Measurements from ENCODE around the gene TTC23. TPM values are rescaled to one million over a fixed set of nuclear protein-coding genes. Genes with fewer than 3 reads are reported as not detected.

The TTC23 gene, protein sequence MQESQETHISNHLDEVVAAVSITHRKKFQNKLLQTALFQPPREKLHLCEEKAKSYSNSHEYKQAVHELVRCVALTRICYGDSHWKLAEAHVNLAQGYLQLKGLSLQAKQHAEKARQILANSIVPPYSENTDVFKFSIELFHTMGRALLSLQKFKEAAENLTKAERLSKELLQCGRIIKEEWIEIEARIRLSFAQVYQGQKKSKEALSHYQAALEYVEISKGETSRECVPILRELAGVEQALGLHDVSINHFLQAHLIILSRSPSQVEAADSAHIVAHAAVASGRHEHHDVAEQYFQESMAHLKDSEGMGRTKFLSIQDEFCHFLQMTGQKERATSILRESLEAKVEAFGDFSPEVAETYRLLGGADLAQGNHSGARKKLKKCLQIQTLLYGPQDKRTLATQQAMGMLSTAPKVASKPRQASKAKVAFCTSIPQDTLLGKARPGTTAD
- total RNA-seq, result 43.1 TPM

DNA sequence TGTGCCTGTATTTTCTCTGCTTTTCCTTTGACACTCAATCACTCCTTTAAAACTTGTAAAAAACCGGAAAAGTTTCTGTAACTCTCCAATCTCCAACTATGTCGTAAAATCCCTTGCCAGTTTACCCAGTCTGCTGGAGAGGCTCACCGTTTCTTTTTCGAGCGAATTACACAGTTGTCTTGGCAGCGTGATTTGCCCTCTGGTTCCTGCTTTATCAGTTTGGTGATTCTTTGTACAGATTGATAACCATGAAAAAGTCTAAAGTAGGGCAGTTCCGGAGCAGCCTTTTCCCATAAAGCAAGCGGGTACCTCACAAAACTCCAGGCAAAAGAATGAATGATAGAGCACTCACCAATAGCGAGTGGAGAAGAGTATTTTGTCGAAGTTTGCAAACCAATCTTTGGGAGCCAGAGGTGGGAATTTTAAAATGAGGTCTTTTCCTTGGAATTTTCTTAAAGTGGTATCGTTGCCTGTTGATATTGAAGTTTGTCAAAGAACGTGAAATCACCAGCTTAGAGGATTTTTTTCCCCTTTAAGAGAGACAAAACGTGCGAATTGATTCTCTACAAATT is at the start of gene TTC23:
Gene TTC23, minus strand, starts transcription at position 312 of the 572 bp plus-strand sequence. CDS start 20,869 bp downstream, outside the sequence.
- peak; percentile 94 for DNase-seq

DNA sequence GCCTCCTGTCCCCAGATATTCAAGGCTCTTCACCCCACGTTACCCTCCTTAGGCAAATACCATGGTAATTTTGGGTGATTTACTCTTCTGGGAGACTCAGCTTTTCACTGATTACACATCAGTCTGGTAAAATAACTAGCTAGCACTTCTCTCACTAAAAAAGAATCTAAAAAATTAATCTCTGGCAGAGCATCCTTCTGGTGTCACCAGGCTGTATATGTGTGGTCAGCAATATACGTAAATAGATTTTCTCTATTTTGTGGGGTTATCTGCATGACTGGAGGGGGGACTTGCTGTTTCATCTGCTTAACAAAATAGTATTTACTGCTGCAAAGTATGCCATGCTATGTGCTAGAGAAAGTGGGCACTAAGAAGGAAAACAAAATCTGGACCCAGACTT is 47.0 kb upstream of the TTC23 start:
- no peak for DNase-seq

DNA sequence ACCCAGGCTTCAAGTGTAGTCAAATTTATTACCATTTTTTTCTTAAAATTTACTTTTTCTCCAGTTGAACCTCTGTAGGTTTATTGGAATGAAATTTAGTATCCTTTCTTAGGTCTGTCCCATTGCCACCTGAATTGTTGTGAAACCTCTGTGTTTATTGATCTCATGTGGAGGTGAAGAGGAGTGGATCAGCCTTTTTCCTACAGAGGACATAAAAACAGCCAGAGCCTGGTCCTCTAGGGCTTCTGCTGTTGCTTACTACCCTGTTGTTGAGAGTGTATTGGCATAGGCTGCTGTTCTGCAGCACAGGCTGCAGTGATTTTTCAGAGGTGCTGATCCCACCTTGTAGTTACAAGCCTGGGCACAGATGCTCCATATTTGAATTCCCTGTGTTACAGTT is 46.5 kb upstream of the TTC23 start:
- no peak for DNase-seq

DNA sequence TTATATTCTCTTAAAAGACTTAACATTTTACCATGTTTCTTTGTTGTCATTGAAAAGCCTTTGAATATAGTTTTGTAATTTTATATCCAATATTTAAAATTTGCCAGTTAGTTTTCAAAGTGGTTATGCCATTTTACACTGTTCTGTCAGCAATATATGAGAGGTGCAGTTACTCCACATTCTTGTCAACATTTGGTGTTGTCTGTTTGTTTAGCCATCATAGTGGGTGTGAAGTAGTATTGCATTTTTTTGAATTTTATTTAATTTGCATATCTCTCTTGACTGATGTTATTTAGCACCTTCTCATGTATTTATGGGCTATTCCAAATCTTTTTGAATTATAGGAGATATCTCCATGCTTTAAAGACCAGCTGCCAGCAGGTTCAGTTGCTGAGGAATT is 42.3 kb upstream of the TTC23 start:
- DNase-seq, result no peak

DNA sequence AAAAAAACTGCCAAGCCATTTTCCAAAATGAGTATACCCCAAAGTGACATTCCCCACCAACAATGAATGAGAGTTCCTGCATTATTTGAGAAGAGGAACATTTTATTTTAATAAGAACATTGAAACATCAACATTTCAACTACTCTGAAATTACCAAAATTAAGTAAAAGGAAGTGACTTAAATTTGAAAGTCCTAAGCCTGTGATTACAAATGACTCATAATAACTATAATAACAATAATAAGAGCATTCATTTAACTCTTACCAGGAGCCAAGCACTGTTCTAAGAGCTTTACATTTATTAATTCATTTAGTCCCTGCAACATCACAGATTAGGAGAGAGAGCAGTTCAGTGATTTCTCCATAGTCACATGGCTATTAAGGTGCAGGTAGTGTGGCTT is 34.3 kb upstream of the TTC23 start:
- no peak for DNase-seq

DNA sequence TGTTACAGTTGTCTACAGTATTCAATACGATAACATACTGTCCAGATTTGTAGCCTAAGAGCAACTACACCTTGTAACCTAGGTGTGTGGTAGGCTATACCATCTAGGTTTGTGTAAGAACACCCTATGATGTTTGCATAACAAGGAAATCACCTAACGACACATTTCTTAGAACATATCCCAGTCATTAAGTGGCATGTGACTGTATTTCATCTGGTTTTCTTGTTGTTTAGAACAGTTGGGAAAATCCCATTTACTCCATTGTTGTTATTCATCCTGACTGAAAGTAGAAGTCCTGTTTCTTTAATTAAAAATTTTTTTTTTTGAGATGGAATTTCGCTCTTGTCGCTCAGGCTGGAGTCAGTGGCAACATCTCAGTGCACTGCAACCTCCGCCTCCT is 33.2 kb upstream of the TTC23 start:
- no peak for DNase-seq

DNA sequence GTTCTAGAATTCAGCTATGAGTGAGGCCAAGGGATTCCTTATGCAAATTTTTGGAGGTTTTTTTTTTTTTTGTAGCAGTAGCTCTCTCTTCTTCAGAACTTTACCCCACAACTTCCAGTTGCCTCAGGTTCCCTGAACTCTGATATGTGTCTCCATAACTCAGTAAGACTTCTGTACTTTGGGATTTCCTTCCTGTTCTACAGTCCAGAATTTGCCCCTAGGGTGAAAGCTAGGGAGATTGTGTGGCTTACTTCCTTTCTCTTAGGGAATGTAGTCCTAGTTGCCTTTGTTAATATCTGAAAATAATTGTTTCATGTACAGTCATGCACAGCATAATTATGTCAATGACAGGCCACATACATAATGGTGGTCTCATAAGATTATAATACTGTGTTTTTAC is 32.7 kb upstream of the TTC23 start:
- DNase-seq, result no peak

DNA sequence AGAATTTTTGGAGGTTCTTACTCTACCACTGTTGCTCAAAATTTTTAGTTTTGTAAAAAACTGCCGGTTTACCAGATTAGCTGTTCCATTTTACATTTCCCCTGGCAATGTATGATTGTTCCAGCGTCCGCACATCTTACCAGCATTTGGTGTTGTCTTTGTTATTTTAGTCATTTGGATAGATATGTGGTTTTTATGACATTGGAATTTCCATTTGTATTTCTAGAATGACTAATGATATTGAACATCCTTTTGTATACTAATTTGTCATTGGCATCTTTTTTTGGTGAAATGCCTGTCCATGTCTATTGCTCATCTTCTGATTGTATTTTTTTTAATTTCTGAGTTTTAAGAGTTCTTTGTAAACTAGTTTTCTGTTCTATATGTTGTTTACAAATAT is 30.4 kb upstream of the TTC23 start:
- no peak for DNase-seq

DNA sequence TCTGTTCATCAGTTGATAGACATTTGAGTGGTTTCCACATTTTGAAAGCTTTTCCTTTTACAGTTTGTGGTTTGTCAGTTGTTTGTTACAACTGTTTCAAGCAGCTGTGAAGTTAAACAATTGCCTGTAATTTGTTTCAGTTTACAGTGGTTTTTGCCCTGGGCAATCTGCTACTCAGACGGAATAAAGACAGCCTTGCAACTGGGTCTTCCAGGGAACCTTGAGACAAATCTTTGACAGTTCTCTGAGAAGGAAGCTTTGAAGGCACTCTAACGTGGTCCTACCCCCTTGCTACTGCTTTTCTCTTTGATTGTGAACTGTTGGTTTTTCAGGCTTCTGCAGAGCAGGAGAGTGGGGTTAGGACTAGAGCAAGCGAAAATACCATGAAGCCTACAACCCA is 29.9 kb upstream of the TTC23 start:
- DNase-seq, result no peak

DNA sequence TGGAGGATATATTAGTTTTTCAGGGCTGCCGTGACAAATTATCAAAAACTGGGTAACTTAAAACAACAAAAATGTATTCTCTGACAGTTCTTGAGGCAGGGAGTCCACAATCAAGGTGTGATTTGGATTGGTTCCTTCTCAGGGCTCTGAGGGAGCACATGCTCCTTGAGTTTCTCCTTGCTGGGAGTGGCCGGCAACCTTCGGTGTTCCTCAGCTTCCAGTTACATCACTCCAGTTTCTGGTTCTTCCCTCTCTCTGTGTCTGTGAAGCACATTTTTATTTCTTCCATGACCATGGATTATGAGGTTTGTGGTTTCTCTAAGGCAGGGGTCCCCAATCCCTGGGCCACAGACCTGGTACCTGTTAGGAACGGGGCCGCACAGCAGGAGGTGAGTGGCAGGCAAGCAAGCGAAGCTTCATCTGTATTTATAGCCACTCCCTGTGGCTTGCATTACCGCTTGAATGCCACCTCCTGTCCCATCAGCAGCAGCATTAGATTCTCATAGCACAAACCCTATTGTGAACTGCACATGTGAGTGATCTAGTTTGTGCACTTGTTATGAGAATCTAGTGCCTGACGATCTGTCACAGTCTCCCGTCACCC is 26.2 kb upstream of the TTC23 start:
- no peak for DNase-seq

DNA sequence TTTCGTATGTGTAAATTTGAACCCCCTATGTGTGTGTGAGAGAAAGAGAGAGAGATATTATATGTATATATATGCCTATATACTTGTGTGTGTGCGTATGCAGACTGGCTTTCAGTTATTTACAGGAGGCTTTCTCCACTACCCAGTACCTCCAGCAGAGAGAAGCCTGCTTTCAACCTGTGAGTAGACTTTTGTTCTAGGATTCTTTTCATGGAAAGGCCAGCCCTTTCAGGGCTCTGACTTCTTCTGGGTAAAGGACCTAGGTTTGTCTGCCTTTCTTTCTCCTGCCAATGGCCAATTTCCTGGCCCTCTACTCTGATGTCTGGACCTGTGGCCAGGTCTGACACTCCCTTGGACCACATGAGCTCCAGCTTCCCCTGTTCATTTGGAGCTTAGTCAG is 25.7 kb upstream of the TTC23 start:
- no peak for DNase-seq

DNA sequence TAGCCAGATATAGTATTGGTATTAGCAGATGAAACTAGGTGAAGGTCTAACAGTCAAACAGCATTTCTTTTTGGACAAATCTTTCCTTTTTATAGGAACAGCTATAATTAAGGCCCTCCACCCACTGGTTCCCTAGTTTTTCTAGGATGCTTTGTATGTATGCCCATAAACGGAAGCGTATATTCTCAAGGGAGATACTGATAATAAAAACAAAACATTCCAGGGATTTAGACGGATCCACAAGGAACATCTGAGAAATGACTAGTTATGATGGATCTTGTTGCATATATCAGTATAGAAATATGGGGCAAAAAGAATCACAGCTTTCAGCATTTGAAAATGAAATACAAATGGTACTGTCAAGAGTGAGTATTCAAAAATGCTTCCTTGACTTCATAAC is 24.4 kb upstream of the TTC23 start:
- no peak for DNase-seq

DNA sequence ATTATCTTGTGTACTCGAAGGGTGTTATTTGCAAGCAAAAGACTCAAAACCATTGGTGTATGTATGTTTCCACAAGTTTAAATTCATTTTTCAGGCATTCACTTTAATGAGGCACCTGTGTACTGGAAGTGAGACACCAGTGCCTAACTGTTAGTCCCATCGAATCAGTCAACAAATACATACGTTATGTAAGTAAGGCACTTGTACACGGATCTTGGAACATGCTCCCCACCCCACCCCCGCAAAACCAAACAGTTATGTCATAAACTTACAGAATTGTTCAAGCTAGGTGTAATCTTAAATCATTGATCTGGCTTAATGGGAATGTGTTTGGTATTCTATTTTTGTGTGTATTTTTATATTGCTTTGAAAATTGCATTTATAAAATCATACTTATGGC is 19.1 kb upstream of the TTC23 start:
- DNase-seq, result no peak

DNA sequence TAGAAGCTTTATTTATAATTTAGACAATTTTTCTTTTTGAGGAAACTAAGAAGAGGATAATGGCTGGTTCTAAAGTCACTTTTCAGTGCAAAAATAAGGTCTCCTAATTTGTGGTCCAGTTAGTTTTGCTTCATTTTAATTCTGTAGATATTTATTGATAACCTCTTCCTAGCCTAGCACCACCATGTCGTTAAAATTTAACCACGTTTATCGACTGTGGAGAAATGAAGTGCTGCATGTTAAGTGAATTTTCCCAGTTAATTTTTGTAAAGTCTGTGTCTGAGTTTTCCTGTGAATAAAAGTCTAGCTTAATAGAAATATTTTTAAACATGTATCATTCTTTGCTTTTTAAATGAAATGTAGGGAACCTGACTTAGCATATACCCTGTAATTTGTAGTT is 18.6 kb upstream of the TTC23 start:
- DNase-seq, result no peak

DNA sequence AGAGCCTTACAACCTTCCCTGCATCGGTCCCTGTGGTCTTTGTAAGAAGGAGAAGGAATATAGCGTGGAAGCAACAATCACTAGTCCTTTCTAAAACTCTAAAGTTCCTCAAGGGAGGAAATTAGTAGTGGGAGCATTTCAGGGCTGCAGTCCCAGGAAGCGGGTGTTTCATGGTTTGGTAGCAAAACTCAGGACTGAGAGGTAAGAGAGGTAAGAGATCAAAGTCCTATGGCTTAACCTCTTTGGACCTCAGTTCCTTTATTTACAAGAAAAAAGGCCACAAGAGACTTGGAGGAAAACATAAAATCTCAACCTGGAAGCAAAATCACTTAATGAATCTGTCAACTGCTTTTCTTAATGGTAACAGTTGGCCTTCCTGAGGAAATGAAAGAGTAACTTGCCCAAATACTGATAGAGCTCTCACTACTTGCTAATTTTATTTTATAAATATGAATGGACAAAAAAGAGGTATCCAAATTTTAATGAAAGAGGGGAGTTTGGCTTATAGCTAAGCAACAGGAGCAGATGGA is 16.2 kb upstream of the TTC23 start:
- DNase-seq, result no peak

DNA sequence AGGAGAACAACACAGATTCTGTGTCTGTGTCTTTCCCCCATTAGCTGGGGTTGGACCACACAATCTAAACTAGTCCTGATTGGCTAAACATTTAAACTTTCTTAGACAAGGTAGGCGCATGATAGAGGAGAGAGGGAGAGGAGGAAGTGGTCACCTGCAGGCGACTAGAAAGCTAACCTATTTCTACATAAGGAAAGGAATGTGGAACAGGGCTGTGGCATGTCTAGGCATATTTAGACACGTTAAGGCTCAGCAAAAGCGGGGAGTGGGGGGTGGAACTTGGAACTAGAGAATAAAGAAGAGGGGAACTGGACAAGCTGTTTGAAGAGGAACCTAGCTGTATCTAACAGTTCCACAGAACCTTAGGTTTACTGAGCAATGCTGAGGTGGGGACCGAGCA is 14.7 kb upstream of the TTC23 start:
- no peak for DNase-seq

DNA sequence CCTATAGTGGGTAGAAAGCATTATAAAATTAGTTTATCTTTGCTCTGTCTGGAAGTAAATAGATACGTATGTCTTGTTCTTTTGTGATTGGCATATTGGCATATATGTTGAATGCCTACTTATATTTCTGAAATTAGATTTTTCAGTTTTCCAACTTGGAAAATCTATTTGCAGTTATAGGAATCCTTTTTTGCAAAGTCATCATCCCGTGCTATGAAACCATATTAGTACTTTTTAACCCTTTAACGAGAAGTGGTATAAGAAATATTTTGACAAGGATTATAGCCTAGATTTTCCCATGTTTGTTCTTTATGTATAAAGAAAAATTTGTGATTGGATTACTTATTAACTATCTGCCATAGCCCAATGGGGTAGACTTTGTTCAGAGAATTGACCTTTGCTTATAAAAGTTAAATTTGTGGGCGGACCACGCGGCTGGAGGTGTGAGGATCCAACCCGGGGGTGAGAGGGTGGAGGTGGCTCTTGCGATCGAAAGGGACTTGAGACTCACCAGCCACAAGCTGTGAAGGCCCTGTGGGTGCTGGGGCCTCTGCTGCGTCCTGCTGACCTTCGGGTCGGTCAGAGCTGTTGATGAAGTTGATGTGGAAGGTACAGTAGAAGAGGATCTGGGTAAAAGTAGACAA is 7.8 kb upstream of the TTC23 start:
- no peak for DNase-seq

DNA sequence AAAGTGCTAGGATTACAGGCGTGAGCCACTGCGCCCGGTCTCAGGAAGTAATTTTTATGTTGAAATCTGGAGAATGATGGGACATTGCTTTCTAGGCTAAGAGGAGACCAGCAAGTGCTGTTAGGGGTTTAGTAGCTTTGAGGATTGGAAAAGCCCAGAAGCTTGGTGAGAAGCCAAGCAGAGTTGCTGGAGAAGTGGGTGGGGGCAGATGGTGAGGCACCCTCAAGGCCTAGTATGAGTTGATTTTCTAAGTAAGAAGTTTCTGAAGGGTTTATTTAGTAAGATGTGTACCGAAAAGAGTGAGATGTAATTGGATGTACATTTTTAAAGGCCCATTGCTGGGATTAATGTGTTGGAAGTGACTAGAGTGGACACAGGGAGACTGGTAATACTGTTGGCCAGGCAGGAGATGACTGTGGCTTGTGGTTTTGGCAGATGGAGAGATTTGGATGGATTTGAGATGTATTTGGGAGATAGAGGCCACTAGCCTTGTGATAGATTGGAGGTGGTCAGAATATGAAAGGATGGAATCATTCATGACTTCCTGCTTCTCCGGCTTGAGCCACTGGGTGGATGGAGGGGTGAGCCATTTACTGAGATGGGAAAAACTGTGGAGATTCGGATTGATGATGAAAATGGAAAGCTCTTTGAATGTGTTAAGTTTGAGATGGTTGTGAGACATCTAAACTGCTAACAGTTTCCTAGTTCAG is 4.2 kb upstream of the TTC23 start:
- no peak for DNase-seq

DNA sequence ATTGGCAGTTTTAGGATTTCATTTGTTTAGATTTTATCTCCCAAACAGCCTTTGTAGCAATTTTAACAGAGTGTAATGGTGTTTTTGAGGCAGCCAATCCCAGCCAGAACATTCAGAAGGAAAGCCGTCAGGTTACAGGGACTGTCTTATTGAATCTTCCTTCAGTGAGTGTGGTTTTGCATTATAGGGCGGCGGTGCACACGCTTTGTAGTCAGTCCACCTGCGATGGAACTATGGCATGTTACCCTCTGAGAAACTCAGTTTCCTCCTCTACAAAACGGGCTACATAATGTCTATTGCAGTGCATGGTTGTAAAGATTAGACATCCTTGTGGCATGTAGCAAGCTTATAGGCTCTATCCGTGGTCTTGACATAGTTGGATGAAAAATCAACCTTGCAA is 2.9 kb upstream of the TTC23 start:
- DNase-seq, result no peak

DNA sequence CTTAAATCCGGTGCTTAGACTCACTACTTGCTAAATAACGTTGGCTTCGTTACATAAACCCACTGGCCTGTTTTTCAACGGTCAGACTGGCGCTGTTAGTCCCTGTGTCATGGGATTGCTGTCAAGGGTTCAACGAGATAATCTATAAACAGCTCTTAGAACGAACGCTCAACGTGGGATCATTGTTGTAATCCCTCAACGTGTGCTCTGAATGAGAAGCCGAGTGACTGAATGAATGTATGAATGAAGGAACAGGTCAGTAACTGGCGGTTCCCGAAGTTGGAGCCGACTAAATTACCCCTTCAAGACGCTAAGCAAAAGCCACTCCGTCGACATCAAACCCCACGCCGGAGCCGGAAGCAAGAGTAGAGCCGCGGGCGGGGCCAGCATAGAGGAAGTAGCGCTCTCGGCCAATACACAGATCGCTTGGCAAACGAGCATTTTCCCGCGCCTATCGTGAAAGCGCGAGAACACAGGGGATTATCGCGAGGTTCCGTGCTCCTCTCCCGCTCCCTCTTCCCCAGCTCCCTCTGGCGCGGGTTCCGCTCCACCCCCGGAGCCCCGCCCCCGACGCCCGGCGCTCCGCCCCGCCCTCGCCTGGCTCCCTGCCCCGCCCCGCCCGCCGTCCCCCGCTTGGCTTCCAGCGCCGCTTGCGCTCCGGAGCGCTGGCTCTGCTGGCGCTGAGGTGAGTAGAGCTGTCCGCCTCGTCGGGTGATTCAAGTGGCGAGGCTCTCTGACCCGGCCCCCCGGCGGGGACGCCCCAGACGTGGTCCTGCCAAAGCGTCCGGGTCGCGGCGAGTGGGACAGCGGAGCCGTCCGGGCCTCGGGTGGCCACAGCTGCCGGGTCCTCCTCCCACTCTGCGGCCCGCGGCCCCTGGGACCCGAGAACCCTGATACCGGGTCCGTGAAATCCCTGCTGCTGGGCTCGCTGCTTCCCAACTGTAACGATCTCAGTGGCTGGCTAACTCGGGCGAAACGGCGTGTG is 1.8 kb upstream of the TTC23 start, which contains the start of gene LRRC28:
Gene LRRC28, plus strand, starts transcription at position 625 of the 985 bp plus-strand sequence. CDS start 4,477 bp downstream, outside the sequence.
- peak; percentile 100 for DNase-seq

DNA sequence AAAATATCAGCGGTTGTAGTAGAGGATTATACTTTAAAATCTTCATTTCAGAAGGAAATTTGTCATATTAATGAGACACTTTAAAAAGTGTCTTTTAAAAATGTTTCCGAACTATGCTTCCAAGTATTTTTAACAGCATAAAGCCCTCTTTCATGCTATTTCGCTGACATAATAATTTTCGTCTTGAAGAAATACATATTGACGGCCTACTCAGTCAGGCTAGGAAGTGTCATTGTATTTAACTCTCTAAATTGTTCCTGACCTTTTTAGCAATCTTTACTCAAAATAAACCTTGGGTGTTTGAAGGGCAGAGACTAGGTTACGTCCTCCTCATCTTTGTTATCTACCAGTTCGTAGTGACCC is 1.1 kb upstream of the TTC23 start:
- DNase-seq, result no peak

Measured in tongue (tissue), 2 donors.